H9 (cell line): Measurements from ENCODE around the gene FCGR3B. TPM values are rescaled to one million over a fixed set of nuclear protein-coding genes. Genes with fewer than 3 reads are reported as not detected.
"Not testable (repeated sequence)": the region's sequence is repeated elsewhere in the genome, so short reads cannot be mapped to it uniquely, and the experiment has no call there.

Source experiments
- DNase-seq: peaks from one replicate; pipeline ENCODE4 v3.0.0-alpha.2; 2017
- H2AFZ ChIP-seq: one replicate; pipeline ENCODE4 v1.6.1; 2013; ENCODE audit warnings: mild to moderate bottlenecking, low read length, control low read depth, moderate library complexity
- H2AK5ac ChIP-seq: 2 replicates; pipeline ENCODE4 v1.6.1; 2013; ENCODE audit warnings: low read length, control low read depth, mixed read lengths; ENCODE audit not compliant: insufficient read length
- H2BK120ac ChIP-seq: one replicate; pipeline ENCODE4 v1.6.1; 2013; ENCODE audit warnings: low read depth, mild to moderate bottlenecking, low read length, control low read depth, inconsistent platforms; ENCODE audit not compliant: poor library complexity, severe bottlenecking
- H2BK12ac ChIP-seq: 2 replicates; pipeline ENCODE4 v1.6.1; 2013; ENCODE audit warnings: low read length, control low read depth, mixed read lengths, low read depth; ENCODE audit not compliant: insufficient read length
- H2BK15ac ChIP-seq: 2 replicates; pipeline ENCODE4 v1.6.1; 2013; ENCODE audit warnings: low read depth, low read length, control low read depth
- H2BK20ac ChIP-seq: one replicate; pipeline ENCODE4 v1.6.1; 2013; ENCODE audit warnings: low read depth, mild to moderate bottlenecking, low read length, control low read depth, inconsistent platforms; ENCODE audit not compliant: poor library complexity, severe bottlenecking
- H2BK5ac ChIP-seq: 2 replicates; pipeline ENCODE4 v1.6.1; 2013; ENCODE audit warnings: low read length, control low read depth, mixed read lengths; ENCODE audit not compliant: insufficient read length
- H3K14ac ChIP-seq: 2 replicates; pipeline ENCODE4 v1.6.1; 2013; ENCODE audit warnings: low read length, control low read depth; ENCODE audit not compliant: insufficient read depth
- H3K18ac ChIP-seq: 2 replicates; pipeline ENCODE4 v1.6.1; 2013; ENCODE audit warnings: low read depth, mild to moderate bottlenecking, mixed read lengths, low read length, control low read depth; ENCODE audit not compliant: insufficient read length
- H3K23ac ChIP-seq: 2 replicates; pipeline ENCODE4 v1.6.1; 2013; ENCODE audit warnings: low read length, control low read depth, mixed read lengths, low read depth; ENCODE audit not compliant: insufficient read length
- H3K23me2 ChIP-seq: 2 replicates; pipeline ENCODE4 v1.6.1; 2013; ENCODE audit warnings: low read depth, mild to moderate bottlenecking, mixed read lengths, low read length, control low read depth; ENCODE audit not compliant: insufficient read length, poor library complexity, severe bottlenecking
- H3K27ac ChIP-seq: 2 replicates; pipeline ENCODE4 v1.5.1; 2013; ENCODE audit warnings: low read length, control low read depth, mixed read lengths, low read depth; ENCODE audit not compliant: insufficient read length
- H3K27me3 ChIP-seq: 2 replicates; pipeline ENCODE4 v1.6.1; 2013; ENCODE audit warnings: low read length, control low read depth, inconsistent platforms; ENCODE audit not compliant: insufficient read depth
- H3K4ac ChIP-seq: 2 replicates; pipeline ENCODE4 v1.6.1; 2013; ENCODE audit warnings: low read depth, mild to moderate bottlenecking, control low read depth, inconsistent platforms, low read length, moderate library complexity
- H3K4me1 ChIP-seq: 2 replicates; pipeline ENCODE4 v1.6.1; 2013; ENCODE audit warnings: low read length, control low read depth, inconsistent platforms; ENCODE audit not compliant: insufficient read depth
- H3K4me2 ChIP-seq: 2 replicates; pipeline ENCODE4 v1.6.1; 2013; ENCODE audit warnings: low read length, control low read depth, mixed read lengths; ENCODE audit not compliant: insufficient read length, insufficient read depth
- H3K56ac ChIP-seq: 2 replicates; pipeline ENCODE4 v1.6.1; 2013; ENCODE audit warnings: low read depth, mild to moderate bottlenecking, mixed read lengths, low read length, control low read depth; ENCODE audit not compliant: insufficient read length
- H3K79me1 ChIP-seq: 2 replicates; pipeline ENCODE4 v1.6.1; 2013; ENCODE audit warnings: low read depth, mild to moderate bottlenecking, moderate library complexity, low read length, control low read depth, inconsistent platforms; ENCODE audit not compliant: insufficient read depth, poor library complexity, severe bottlenecking
- H3K79me2 ChIP-seq: 2 replicates; pipeline ENCODE4 v1.6.1; 2013; ENCODE audit warnings: low read length, control low read depth, inconsistent platforms; ENCODE audit not compliant: insufficient read depth
- H3K9ac ChIP-seq: 2 replicates; pipeline ENCODE4 v1.6.1; 2013; ENCODE audit warnings: low read length, control low read depth, mixed read lengths; ENCODE audit not compliant: insufficient read length; ENCODE audit errors: extremely low read depth
- H3K9me3 ChIP-seq: one replicate; pipeline ENCODE4 v1.6.1; 2013; ENCODE audit warnings: low read depth, low read length, inconsistent platforms; ENCODE audit not compliant: control insufficient read depth
- H3T11ph ChIP-seq: one replicate; pipeline ENCODE4 v1.6.1; 2013; ENCODE audit warnings: mild to moderate bottlenecking, low read length, control low read depth, inconsistent platforms
- H4K20me1 ChIP-seq: one replicate; pipeline ENCODE4 v1.6.1; 2013; ENCODE audit not compliant: control insufficient read depth, insufficient read length, insufficient read depth
- H4K5ac ChIP-seq: 2 replicates; pipeline ENCODE4 v1.6.1; 2013; ENCODE audit warnings: low read depth, mild to moderate bottlenecking, mixed read lengths, low read length, control low read depth; ENCODE audit not compliant: insufficient read length
- H4K8ac ChIP-seq: replicated peaks from 2 replicates; pipeline ENCODE4 v1.6.1; 2013; ENCODE audit warnings: low read length, control low read depth, mixed read lengths, low read depth; ENCODE audit not compliant: insufficient read length
- H4K91ac ChIP-seq: 2 replicates; pipeline ENCODE4 v1.6.1; 2013; ENCODE audit warnings: low read depth, mild to moderate bottlenecking, moderate library complexity, mixed read lengths, low read length, control low read depth; ENCODE audit not compliant: insufficient read length
- H3K27ac Mint-ChIP-seq, 3 experiments: 2 replicates in 2 of 3; 3 replicates in 1 of 3; pipeline ENCODE4 v1.8.0; 2020 to 2021; ENCODE audit warnings: mixed read lengths in 3 of 3, mild to moderate bottlenecking in 1 of 3, moderate library complexity in 1 of 3
- H3K27me3 Mint-ChIP-seq: 2 replicates; pipeline ENCODE4 v1.8.0; 2021; ENCODE audit warnings: low read depth, mild to moderate bottlenecking, moderate library complexity, mixed read lengths
- H3K36me3 Mint-ChIP-seq, 3 experiments: 2 replicates in 2 of 3; 3 replicates in 1 of 3; pipeline ENCODE4 v1.8.0; 2020 to 2021; ENCODE audit warnings: low read depth in 3 of 3, mixed read lengths in 3 of 3; ENCODE audit not compliant: insufficient read depth in 1 of 3
- H3K4me1 Mint-ChIP-seq, 2 experiments: 2 replicates each; pipeline ENCODE4 v1.8.0; 2020; ENCODE audit warnings: mixed read lengths in 2 of 2
- H3K4me3 Mint-ChIP-seq, 2 experiments: 2 replicates in 1 of 2; 3 replicates in 1 of 2; pipeline ENCODE4 v1.8.0; 2020 to 2021; ENCODE audit warnings: mild to moderate bottlenecking in 2 of 2, mixed read lengths in 2 of 2, moderate library complexity in 1 of 2
- H3K9me3 Mint-ChIP-seq, 2 experiments: 2 replicates in 1 of 2; 3 replicates in 1 of 2; pipeline ENCODE4 v1.8.0; 2020; ENCODE audit warnings: mild to moderate bottlenecking in 2 of 2, mixed read lengths in 2 of 2, moderate library complexity in 1 of 2
- WGBS: extraction: QIAGEN DNeasy Blood & Tissue Kit; methylation state at CpG from one replicate; pipeline ENCODE4 v1.1.7; 2013; ENCODE audit warnings: missing lambda C conversion rate, low lambda C conversion rate, mixed read lengths; ENCODE audit not compliant: insufficient read length; ENCODE audit errors: extremely low coverage; 5-methylcytosine and 5-hydroxymethylcytosine counted together
- total RNA-seq: library from RNA; stranded (reverse); gene quantifications from 2 replicates; pipeline ENCODE4 v1.2.1, GENCODE V29; 2021

The FCGR3B gene
- total RNA-seq, 1 experiment from 2014 or later, result not detected

GRCh38 chr1:161674447-161674846, 43.5 kb upstream of the FCGR3B start:
- H2BK15ac ChIP-seq, H3K9me3 ChIP-seq, H3K4me2 ChIP-seq, H3K27me3 Mint-ChIP-seq, H2BK12ac ChIP-seq, H3K14ac ChIP-seq, H3K4ac ChIP-seq, H3K4me1 ChIP-seq, H3K9ac ChIP-seq, DNase-seq, H4K5ac ChIP-seq, H3K27ac ChIP-seq, H3T11ph ChIP-seq, H3K27ac Mint-ChIP-seq, H2AK5ac ChIP-seq, H4K20me1 ChIP-seq, H2BK5ac ChIP-seq, H3K36me3 Mint-ChIP-seq, H3K4me3 Mint-ChIP-seq, H3K27me3 ChIP-seq, H4K8ac ChIP-seq, H2BK20ac ChIP-seq, H3K9me3 Mint-ChIP-seq, H3K23ac ChIP-seq, H3K56ac ChIP-seq, H3K23me2 ChIP-seq, H3K79me1 ChIP-seq, H2BK120ac ChIP-seq, H4K91ac ChIP-seq, H3K79me2 ChIP-seq, H3K18ac ChIP-seq, H2AFZ ChIP-seq: not testable (repeated sequence)
- WGBS, result no CpG with 5 or more reads among the region's 3 CpGs
- H3K4me1 Mint-ChIP-seq, result peaks cover 13 to 23% of the 10 kb centered on the region in 2 experiments

- not testable (repeated sequence) for H3K79me2 ChIP-seq
Observed at GRCh38 chr1:161673437-161673836, 42.5 kb upstream of the FCGR3B start.

More at GRCh38 chr1:161673437-161673836, 42.5 kb upstream of the FCGR3B start:
- H4K5ac ChIP-seq, H4K8ac ChIP-seq, H3K36me3 Mint-ChIP-seq, H2BK15ac ChIP-seq, H3K79me1 ChIP-seq, H3K4me1 ChIP-seq, H2BK120ac ChIP-seq, DNase-seq, H4K91ac ChIP-seq, H3K4ac ChIP-seq, H3K4me2 ChIP-seq, H4K20me1 ChIP-seq, H3T11ph ChIP-seq, H2AK5ac ChIP-seq, H3K27ac Mint-ChIP-seq, H3K23me2 ChIP-seq, H3K27me3 Mint-ChIP-seq, H3K18ac ChIP-seq, H2BK20ac ChIP-seq, H3K9me3 ChIP-seq, H3K14ac ChIP-seq, H3K27me3 ChIP-seq, H2BK12ac ChIP-seq, H2AFZ ChIP-seq, H3K9me3 Mint-ChIP-seq, H2BK5ac ChIP-seq, H3K27ac ChIP-seq, H3K4me3 Mint-ChIP-seq, H3K9ac ChIP-seq, H3K56ac ChIP-seq, H3K23ac ChIP-seq: not testable (repeated sequence)
- peaks cover 13 to 23% of the 10 kb centered on the region in 2 experiments for H3K4me1 Mint-ChIP-seq
- no CpG with 5 or more reads among the region's 7 CpGs for WGBS
